AG09309 (cell line): ENCODE measurements around the gene EPHA2.

Experiments
- DNase-seq: peaks from one replicate; pipeline ENCODE4 v3.0.0-alpha.2; 2010; ENCODE audit warnings: low read depth
- H3K4me3 ChIP-seq: 2 replicates; pipeline ENCODE4 v1.5.1; 2011; ENCODE audit warnings: mild to moderate bottlenecking, low read depth, low read length, moderate library complexity; ENCODE audit not compliant: control insufficient read depth
- TF ChIP-seq, protein P1 (sequence below): IDR thresholded peaks from 2 replicates; pipeline ENCODE4 v1.5.1; 2011; ENCODE audit warnings: mild to moderate bottlenecking, low read depth, low read length, inconsistent platforms; ENCODE audit not compliant: insufficient read depth, control insufficient read depth; ENCODE audit errors: missing control alignments

The EPHA2 gene

DNA sequence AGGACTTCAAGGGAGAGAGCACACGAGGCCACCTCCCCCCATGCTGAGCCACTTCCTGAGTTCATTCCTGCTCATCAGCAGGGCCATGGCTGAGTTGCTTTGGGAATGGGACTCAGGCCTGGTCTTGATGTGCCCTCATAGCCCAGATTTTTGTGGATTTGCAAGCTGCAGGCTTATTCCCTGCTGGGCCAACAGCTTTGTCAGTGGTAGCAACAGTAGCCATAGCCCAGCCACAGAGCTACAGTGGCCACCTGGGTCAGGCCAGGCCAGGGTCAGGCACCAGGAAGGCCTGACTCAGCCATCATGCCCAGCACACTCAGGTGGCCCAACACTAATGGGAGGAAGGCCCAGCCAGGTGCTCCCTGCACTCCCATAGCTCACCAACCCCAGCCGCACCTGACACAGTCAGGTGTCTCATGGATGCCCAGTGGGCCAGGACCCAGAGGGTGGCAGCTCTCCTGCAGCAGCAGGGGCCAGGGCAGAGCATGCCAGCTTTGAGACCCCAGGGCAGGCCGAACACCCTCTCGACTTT lies 33.5 kb downstream of the EPHA2 start:
- TF ChIP-seq, protein P1, sequence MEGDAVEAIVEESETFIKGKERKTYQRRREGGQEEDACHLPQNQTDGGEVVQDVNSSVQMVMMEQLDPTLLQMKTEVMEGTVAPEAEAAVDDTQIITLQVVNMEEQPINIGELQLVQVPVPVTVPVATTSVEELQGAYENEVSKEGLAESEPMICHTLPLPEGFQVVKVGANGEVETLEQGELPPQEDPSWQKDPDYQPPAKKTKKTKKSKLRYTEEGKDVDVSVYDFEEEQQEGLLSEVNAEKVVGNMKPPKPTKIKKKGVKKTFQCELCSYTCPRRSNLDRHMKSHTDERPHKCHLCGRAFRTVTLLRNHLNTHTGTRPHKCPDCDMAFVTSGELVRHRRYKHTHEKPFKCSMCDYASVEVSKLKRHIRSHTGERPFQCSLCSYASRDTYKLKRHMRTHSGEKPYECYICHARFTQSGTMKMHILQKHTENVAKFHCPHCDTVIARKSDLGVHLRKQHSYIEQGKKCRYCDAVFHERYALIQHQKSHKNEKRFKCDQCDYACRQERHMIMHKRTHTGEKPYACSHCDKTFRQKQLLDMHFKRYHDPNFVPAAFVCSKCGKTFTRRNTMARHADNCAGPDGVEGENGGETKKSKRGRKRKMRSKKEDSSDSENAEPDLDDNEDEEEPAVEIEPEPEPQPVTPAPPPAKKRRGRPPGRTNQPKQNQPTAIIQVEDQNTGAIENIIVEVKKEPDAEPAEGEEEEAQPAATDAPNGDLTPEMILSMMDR: no peak
- no peak overlapping the region for H3K4me3 ChIP-seq
- DNase-seq: no peak

DNA sequence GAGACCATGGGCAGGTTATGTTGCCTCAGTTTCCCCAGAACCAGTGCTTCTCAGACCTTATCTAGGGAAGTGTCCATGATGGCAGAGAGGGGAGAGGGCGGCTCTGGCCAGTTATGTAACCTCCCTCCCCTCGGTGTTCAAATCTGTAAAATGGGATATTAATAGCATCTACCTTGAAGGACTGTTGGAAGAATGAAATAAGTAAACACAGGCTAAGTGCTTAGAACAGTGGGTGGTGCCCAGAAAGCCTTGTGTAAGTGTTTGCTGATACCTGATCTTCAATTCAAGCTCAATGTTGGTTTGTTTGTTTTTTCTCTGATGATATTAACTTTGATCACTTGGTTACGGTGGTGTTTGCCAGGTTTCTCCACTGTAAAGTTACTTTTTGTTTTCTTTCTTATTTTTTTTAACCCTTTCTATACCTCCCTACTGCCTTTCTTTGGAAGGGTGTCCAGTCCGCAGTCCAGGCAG lies 34.9 kb downstream of the EPHA2 start:
- TF ChIP-seq, protein P1: no peak
- no peak overlapping the region for H3K4me3 ChIP-seq
- no peak for DNase-seq

DNA sequence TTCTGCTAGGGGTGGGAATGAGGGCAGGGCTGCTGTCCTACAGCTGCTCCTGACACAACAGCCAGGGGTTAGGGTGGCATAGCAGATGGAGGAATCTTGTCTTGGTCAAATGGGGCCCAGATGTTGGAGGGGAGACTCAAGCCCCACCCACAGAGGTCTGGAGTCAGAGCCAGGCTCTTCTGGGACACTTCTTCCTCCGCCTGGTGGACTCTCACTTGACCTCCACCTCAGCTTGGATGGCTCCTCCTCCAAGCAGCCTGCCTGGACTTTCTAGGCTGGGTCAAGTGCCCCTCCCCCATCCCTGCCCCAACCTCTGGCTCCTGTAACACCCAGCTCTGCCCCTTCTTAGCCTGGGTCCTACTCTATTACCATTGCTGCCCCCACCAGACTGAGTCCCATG lies 35.5 kb downstream of the EPHA2 start:
- TF ChIP-seq, protein P1: no peak
- DNase-seq: no peak
- H3K4me3 ChIP-seq: no peak overlapping the region

DNA sequence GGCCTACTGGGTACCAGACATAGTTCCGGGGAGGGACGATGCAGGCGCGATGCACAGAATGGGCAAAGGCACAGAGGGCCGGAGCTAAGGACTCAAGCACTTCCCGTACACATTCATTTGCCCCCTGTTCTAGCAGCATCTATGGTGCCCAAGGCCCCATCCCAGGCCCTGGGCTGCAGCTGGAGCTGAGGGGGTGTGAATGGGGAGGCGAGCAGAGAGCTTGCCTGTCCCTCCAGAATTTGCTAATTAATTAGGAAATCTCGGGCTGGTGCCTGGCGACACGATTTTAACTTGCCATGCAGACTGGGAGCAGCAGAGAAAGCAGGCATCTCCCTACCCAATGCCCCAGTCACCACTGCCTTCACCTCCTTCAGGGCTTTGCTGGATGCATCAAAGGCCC lies 35.9 kb downstream of the EPHA2 start:
- TF ChIP-seq, protein P1: no peak
- no peak overlapping the region for H3K4me3 ChIP-seq
- DNase-seq: no peak

DNA sequence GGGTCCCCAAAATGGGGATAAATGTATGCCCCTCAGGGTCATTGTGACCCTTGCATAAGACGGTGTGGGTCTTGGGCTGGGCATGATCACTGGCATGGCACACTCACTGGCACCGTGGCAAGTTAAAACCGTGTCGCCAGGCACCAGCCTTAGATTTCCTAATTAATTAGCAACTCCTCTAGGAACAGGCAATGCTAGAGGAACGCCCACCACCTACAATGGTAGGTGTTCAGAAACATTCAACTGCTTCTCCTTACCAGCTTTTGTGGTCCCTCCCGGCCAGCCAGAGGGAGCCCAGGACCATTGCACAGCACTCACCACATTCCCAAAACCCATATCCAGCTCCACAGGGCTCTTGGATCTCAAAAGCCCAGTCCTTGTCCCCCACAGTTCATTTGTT lies 36.4 kb downstream of the EPHA2 start:
- no peak overlapping the region for H3K4me3 ChIP-seq
- DNase-seq: no peak
- TF ChIP-seq, protein P1: no peak

DNA sequence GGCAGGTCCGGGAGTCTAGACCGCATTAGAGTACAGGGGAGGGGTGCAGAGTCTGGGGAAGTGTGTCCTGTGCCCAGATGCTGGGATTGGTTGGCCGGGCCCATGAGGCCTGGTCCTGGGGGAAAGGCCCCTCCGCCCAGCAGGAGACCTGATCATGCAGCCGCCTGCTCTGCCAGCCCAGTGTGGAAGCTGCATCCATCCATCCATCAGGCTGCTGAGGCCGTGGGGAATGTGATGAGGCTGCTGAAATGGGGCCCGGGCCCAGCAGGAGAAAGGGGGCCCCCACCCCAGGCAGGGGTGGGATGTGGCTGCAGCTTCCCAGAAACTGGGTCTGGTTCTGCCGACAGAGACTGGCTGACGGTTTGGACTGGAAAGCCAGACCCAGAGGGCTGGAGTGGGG lies 37.2 kb downstream of the EPHA2 start:
- no peak overlapping the region for H3K4me3 ChIP-seq
- DNase-seq: no peak
- TF ChIP-seq, protein P1: no peak

DNA sequence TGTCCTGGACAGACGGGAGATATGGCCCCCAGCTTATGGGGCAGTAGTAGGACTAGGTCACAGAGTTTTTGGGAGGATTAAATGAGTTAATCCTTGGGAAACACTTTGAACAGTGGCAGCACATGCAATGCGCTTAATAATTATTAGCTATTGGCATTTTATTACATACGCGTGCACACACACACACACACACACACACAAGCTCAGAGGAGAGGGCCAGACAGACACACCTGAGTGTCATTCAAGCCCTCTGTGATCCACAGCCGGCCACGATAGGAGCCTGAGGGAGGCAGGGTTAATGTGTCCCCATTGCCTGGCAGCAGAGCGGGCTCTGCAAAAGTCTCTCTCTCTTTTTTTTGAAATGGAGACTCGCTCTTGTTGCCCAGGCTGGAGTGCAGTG lies 37.9 kb downstream of the EPHA2 start:
- TF ChIP-seq, protein P1: no peak
- DNase-seq: no peak
- no peak overlapping the region for H3K4me3 ChIP-seq
